Osteocyte (in vitro differentiated cells): ENCODE measurements around the gene RABGAP1L. TPM values are rescaled to one million over a fixed set of nuclear protein-coding genes. Genes with fewer than 3 reads are reported as not detected.

ENCODE experiments used
- DNase-seq: peaks from one replicate; pipeline ENCODE4 v3.0.0; 2021; ENCODE audit warnings: mixed read lengths; ENCODE audit not compliant: unreplicated experiment; ENCODE audit errors: extremely low spot score
- H3K27ac Mint-ChIP-seq: one replicate; pipeline ENCODE4 v1.8.0; 2021; ENCODE audit warnings: mild to moderate bottlenecking, mixed read lengths; ENCODE audit not compliant: unreplicated experiment
- H3K27me3 Mint-ChIP-seq: one replicate; pipeline ENCODE4 v1.8.0; 2021; ENCODE audit warnings: mixed read lengths; ENCODE audit not compliant: unreplicated experiment
- H3K36me3 Mint-ChIP-seq: one replicate; pipeline ENCODE4 v1.8.0; 2021; ENCODE audit warnings: mixed read lengths; ENCODE audit not compliant: unreplicated experiment
- H3K4me1 Mint-ChIP-seq: one replicate; pipeline ENCODE4 v1.8.0; 2021; ENCODE audit warnings: mixed read lengths; ENCODE audit not compliant: unreplicated experiment
- H3K4me3 Mint-ChIP-seq: one replicate; pipeline ENCODE4 v1.8.0; 2021; ENCODE audit warnings: mild to moderate bottlenecking, moderate library complexity, mixed read lengths; ENCODE audit not compliant: unreplicated experiment
- H3K9me3 Mint-ChIP-seq: one replicate; pipeline ENCODE4 v1.8.0; 2021; ENCODE audit warnings: mixed read lengths; ENCODE audit not compliant: unreplicated experiment
- total RNA-seq: library from RNA; stranded (reverse); gene quantifications from 2 replicates; pipeline ENCODE4 v1.2.1, GENCODE V29; 2021
- TF ChIP-seq, protein P1 (sequence below): fragments of 200-600 bp; sonication (generic); IDR thresholded peaks from 2 replicates; pipeline ENCODE4 v1.5.0; 2021; ENCODE audit warnings: antibody characterized with exemption, mild to moderate bottlenecking, moderate library complexity

The RABGAP1L gene
- total RNA-seq, 1 donor from 2014 or later, result 29.3 TPM

DNA sequence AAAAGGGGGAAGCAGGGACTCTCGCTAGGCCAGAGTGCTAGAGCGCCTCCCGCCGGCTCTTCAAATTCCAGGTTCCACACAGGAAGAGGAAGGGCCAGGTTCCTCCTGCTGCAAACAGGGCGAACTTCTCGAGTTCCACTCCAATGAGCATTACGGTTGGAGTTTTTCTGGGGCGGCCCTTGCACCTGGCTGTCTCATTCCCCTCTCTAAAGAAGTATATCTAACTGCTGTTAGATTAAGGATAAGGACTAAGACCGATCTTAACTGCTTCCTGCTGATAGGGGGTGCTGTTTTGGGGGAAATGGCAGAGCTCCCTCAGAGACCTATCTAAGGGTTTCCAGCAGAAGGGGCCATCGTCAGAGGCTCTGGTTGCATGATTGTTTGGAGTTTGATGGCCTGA lies 138.0 kb downstream of the RABGAP1L start:
- TF ChIP-seq, protein P1, sequence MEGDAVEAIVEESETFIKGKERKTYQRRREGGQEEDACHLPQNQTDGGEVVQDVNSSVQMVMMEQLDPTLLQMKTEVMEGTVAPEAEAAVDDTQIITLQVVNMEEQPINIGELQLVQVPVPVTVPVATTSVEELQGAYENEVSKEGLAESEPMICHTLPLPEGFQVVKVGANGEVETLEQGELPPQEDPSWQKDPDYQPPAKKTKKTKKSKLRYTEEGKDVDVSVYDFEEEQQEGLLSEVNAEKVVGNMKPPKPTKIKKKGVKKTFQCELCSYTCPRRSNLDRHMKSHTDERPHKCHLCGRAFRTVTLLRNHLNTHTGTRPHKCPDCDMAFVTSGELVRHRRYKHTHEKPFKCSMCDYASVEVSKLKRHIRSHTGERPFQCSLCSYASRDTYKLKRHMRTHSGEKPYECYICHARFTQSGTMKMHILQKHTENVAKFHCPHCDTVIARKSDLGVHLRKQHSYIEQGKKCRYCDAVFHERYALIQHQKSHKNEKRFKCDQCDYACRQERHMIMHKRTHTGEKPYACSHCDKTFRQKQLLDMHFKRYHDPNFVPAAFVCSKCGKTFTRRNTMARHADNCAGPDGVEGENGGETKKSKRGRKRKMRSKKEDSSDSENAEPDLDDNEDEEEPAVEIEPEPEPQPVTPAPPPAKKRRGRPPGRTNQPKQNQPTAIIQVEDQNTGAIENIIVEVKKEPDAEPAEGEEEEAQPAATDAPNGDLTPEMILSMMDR, result no peak
- Mint-ChIP-seq H3K36me3 (peaks cover 2% of the 10 kb centered on the region), H3K4me3 (no peak overlapping the region), H3K27me3 (no peaks in the 10 kb centered on the region), H3K27ac (no peak overlapping the region), H3K9me3 (no peaks in the 10 kb centered on the region), H3K4me1 (no peaks in the 10 kb centered on the region)
- no peak for DNase-seq

DNA sequence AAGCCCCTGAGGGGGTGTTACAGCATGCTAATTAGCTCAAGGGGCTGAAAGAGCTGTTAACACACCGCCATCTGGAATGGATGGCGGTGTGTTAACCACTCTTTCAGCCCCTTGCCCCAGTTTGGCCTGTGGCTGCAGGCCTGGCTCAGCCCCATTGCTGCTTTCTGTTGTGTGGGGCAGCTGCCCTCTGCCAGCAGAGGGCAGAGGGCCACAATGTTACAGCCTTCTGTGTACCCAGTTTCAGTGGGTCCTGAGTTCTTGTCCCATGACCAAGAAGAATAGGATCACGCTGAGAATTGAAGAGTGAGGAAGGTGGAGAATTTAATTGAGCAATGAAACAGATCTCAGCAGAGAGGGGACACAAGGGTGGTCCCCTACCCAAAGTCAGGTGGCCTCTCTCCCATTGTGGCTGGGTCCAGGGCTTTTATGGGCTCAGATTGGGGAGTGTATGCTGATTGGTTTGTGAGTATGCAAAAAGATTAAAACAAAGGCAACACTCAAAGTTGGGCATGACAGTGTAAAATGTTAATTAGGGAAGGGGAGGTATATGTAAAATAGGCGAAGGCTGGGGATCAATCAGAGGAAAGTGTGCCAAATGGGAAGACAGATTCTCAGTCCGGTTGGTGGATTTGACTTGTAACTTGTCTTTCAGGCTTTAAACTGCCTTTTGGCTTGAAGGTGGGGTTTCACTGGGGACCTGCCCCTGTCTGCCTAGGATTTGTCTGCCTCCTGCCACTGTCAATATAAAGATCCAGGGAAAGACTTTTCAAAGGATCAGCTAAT lies 142.2 kb downstream of the RABGAP1L start:
- Mint-ChIP-seq H3K27ac (no peak overlapping the region), H3K27me3 (no peaks in the 10 kb centered on the region), H3K36me3 (peaks cover 6% of the 10 kb centered on the region), H3K4me3 (no peak overlapping the region), H3K9me3 (peaks cover 1% of the 10 kb centered on the region), H3K4me1 (no peaks in the 10 kb centered on the region)
- no peak for DNase-seq
- TF ChIP-seq, protein P1, result no peak

DNA sequence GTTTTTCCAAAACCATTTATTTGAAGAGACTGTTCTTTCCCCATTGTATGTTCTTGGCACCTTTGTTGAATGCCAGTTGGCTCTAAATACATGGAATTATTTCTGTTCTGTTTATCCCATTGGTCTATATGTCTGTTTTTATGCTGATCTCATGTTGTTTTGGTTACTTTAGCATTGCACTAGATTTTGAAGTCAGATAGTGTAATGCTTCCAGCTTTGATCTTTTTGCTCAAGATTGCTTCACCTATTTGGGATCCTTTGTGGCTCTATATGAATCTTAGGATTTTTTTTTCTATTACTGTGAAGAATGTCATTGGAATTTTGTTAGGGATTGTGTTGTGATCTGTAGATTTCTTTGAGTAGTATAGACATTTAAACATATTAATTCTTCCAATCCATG lies 149.3 kb downstream of the RABGAP1L start:
- Mint-ChIP-seq H3K27ac (no peak overlapping the region), H3K4me3 (no peak overlapping the region), H3K27me3 (no peaks in the 10 kb centered on the region), H3K9me3 (peaks cover 40% of the 10 kb centered on the region), H3K36me3 (peaks cover 21% of the 10 kb centered on the region), H3K4me1 (no peaks in the 10 kb centered on the region)
- TF ChIP-seq, protein P1, result no peak
- DNase-seq, result no peak

DNA sequence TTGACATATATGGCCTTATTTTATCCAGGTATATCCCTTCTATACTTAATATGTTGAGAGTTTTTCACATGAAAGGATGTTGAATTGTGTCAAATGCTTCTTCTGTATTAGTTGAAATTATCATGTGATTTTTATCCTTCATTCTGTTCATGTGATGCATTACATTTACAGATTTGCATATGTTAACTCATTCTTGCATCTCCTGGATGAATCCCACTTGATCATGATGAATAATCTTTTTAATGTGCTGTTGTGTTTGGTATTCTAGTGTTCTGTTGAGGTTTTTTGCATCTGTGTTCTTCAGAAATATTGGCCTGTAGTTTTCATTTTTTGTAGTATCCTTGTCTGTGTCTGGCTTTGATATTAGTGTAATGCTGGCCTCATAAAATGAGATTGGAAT lies 150.2 kb downstream of the RABGAP1L start:
- no peak for DNase-seq
- Mint-ChIP-seq H3K9me3 (peaks cover 49% of the 10 kb centered on the region), H3K27me3 (no peaks in the 10 kb centered on the region), H3K4me1 (no peaks in the 10 kb centered on the region), H3K27ac (no peak overlapping the region), H3K36me3 (peaks cover 28% of the 10 kb centered on the region), H3K4me3 (no peak overlapping the region)
- TF ChIP-seq, protein P1, result no peak

DNA sequence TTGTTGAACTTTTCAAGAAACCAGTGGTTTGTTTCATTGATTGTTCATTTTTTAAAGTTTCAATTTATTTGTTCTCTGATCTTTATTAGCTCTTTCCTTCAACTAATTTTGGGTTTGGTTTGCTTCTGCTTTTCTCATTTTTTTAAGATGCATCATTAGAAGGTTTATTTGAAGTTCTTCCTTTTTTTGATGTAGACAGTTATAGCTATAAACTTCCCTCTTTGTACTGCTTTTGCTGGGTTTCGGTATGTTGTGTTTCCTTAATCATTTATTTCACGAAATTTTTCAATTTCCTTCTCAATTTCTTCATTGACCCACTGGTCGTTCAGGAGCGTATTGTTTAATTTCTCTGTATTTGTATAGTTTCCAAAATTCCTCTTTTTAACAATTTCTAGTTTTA lies 155.1 kb downstream of the RABGAP1L start:
- Mint-ChIP-seq H3K4me3 (no peak overlapping the region), H3K27me3 (no peaks in the 10 kb centered on the region), H3K9me3 (peaks cover 48% of the 10 kb centered on the region), H3K4me1 (no peaks in the 10 kb centered on the region), H3K36me3 (peaks cover 27% of the 10 kb centered on the region), H3K27ac (no peak overlapping the region)
- TF ChIP-seq, protein P1, result no peak
- DNase-seq, result no peak
